ENCODE results near the gene STX18. TPM values are rescaled to one million over a fixed set of nuclear protein-coding genes. Genes with fewer than 3 reads are reported as not detected.

Gene STX18
- total RNA-seq, 1 experiment from 2014 or later: 20.9 TPM

DNA sequence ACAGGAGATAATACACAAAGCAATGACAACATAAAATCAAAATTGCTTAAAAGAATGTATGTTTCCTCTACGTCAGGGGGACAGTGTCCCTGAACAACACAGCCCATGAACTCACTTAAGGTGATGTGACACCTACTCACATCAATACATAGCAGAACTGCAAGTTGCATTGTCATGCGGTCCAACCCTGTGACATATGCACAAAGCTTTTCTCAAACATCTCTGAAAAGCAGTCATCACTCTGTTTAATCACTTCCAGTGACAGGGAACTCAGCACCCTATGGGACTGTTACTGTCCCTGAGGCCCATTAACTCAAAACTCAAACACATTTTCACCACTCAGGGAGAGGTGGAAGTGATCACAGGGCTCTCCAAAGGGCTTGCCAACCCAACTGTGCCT lies 2.4 kb downstream of the STX18 start:
- no peak overlapping the region for H3K27ac ChIP-seq (ENCODE audit: insufficient read length, low read depth, low read length)
- no peaks in the 10 kb centered on the region for H3K9me3 ChIP-seq (ENCODE audit: control insufficient read depth, low read depth, low read length)
- H3K9ac ChIP-seq (ENCODE audit: extremely low read depth, insufficient read length, low read length): no peak overlapping the region
- Mint-ChIP-seq H3K27me3 (ENCODE audit: low read depth) (no peaks in the 10 kb centered on the region), H3K4me3 (no peak overlapping the region), H3K27ac (no peak overlapping the region; a peak in 1 of 7 replicates), H3K9me3 (no peaks in the 10 kb centered on the region), H3K36me3 (ENCODE audit: insufficient read depth in 1 of 3, low read depth in 3 of 3) (no peaks in the 10 kb centered on the region), H3K4me1 (peaks cover 11 to 19% of the 10 kb centered on the region in 2 experiments)
- H4K20me1 ChIP-seq (ENCODE audit: control insufficient read depth, insufficient read depth, insufficient read length): no peaks in the 10 kb centered on the region
- H2AK5ac ChIP-seq (ENCODE audit: insufficient read length, low read length): no peak overlapping the region
- no peak overlapping the region for H3K23ac ChIP-seq (ENCODE audit: insufficient read length, low read depth, low read length)
- H3T11ph ChIP-seq (ENCODE audit: low read length): no peak overlapping the region
- no peak overlapping the region for H2BK120ac ChIP-seq (ENCODE audit: low read depth, low read length, poor library complexity, severe bottlenecking)
- H2AFZ ChIP-seq (ENCODE audit: low read length): no peak overlapping the region
- TF ChIP-seq, protein P1, sequence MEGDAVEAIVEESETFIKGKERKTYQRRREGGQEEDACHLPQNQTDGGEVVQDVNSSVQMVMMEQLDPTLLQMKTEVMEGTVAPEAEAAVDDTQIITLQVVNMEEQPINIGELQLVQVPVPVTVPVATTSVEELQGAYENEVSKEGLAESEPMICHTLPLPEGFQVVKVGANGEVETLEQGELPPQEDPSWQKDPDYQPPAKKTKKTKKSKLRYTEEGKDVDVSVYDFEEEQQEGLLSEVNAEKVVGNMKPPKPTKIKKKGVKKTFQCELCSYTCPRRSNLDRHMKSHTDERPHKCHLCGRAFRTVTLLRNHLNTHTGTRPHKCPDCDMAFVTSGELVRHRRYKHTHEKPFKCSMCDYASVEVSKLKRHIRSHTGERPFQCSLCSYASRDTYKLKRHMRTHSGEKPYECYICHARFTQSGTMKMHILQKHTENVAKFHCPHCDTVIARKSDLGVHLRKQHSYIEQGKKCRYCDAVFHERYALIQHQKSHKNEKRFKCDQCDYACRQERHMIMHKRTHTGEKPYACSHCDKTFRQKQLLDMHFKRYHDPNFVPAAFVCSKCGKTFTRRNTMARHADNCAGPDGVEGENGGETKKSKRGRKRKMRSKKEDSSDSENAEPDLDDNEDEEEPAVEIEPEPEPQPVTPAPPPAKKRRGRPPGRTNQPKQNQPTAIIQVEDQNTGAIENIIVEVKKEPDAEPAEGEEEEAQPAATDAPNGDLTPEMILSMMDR (conservative IDR thresholded peaks at IDR 0.05): no peak
- H4K8ac ChIP-seq (replicated peaks; ENCODE audit: insufficient read length, low read depth, low read length): no peak overlapping the region
- no peak overlapping the region for H2BK12ac ChIP-seq (ENCODE audit: insufficient read length, low read depth, low read length)
- no peak overlapping the region for H3K18ac ChIP-seq (ENCODE audit: insufficient read length, low read depth, low read length)
- H3K79me1 ChIP-seq (ENCODE audit: insufficient read depth, low read depth, low read length, poor library complexity, severe bottlenecking): peaks cover 11% of the 10 kb centered on the region
- DNase-seq: no peak
- peaks cover 10% of the 10 kb centered on the region; the same call in 1 of the 2 replicates for H3K79me2 ChIP-seq (ENCODE audit: insufficient read depth, low read length)
- no peak overlapping the region for H4K5ac ChIP-seq (ENCODE audit: insufficient read length, low read depth, low read length)
- no peak overlapping the region for H2BK20ac ChIP-seq (ENCODE audit: low read depth, low read length, poor library complexity, severe bottlenecking)
- H3K4ac ChIP-seq (ENCODE audit: low read depth, low read length): no peak overlapping the region
- H3K56ac ChIP-seq (ENCODE audit: insufficient read length, low read depth, low read length): no peak overlapping the region
- no peaks in the 10 kb centered on the region for H3K4me1 ChIP-seq (ENCODE audit: insufficient read depth, low read length)
- WGBS (ENCODE audit: extremely low coverage, insufficient read length, low lambda C conversion rate): no CpG with 5 or more reads among the region's 2 CpGs
- H4K91ac ChIP-seq (ENCODE audit: insufficient read length, low read depth, low read length): no peak overlapping the region
- peaks cover 9% of the 10 kb centered on the region for H3K23me2 ChIP-seq (ENCODE audit: insufficient read length, low read depth, low read length, poor library complexity, severe bottlenecking)
- no peak overlapping the region for H2BK5ac ChIP-seq (ENCODE audit: insufficient read length, low read length)
- H3K4me2 ChIP-seq (ENCODE audit: insufficient read depth, insufficient read length, low read length): no peak overlapping the region
- no peak overlapping the region for H2BK15ac ChIP-seq (ENCODE audit: low read depth, low read length)
- no peaks in the 10 kb centered on the region for H3K27me3 ChIP-seq (ENCODE audit: insufficient read depth, low read length)
- H3K14ac ChIP-seq (ENCODE audit: insufficient read depth, low read length): no peak overlapping the region
